Ramos (cell line): ENCODE data around the gene LDLRAD4.
"Not testable (repeated sequence)": the region's sequence is repeated elsewhere in the genome, so short reads cannot be mapped to it uniquely, and the experiment has no call there.

Experiments used
- in situ Hi-C: fragments of 300-500 bp; cut with MboI; formaldehyde crosslinking; loops from one replicate; pipeline ENCODE4 v1.14.3; 2022; ENCODE audit warnings: low sequenced_read_pairs; ENCODE audit not compliant: unreplicated experiment

Gene LDLRAD4

GRCh38 chr18:13587477-13587876, 368.9 kb downstream of the LDLRAD4 start:
- in situ Hi-C loops = no loop called here

GRCh38 chr18:13587937-13588336, 369.4 kb downstream of the LDLRAD4 start:
- in situ Hi-C loops = no loop called here

GRCh38 chr18:13589316-13589715, 370.8 kb downstream of the LDLRAD4 start:
- in situ Hi-C loops = no loop called here

- in situ Hi-C loops = no loop called here
Measured at GRCh38 chr18:13589943-13590342, 371.4 kb downstream of the LDLRAD4 start.

GRCh38 chr18:13592246-13592645, 373.7 kb downstream of the LDLRAD4 start:
- in situ Hi-C loops = no loop called here

GRCh38 chr18:13594551-13594950, 376.0 kb downstream of the LDLRAD4 start:
- in situ Hi-C loops = no loop called here

GRCh38 chr18:13597068-13597467, 378.5 kb downstream of the LDLRAD4 start:
- in situ Hi-C loops = no loop called here

- in situ Hi-C loops = no loop called here
Measured at GRCh38 chr18:13598591-13598990, 380.0 kb downstream of the LDLRAD4 start.

- in situ Hi-C loops = no loop called here
Measured at GRCh38 chr18:13599031-13599430, 380.5 kb downstream of the LDLRAD4 start.

- in situ Hi-C loops = no loop called here
Measured at GRCh38 chr18:13603304-13604019, 384.9 kb downstream of the LDLRAD4 start.

- in situ Hi-C loops = no loop called here
Measured at GRCh38 chr18:13604786-13605185, 386.2 kb downstream of the LDLRAD4 start.

GRCh38 chr18:13605477-13605876, 386.9 kb downstream of the LDLRAD4 start:
- in situ Hi-C loops = no loop called here

GRCh38 chr18:13605901-13606300, 387.3 kb downstream of the LDLRAD4 start:
- in situ Hi-C loops = no loop called here

GRCh38 chr18:13606604-13607254, 388.2 kb downstream of the LDLRAD4 start:
- in situ Hi-C loops = no loop called here

GRCh38 chr18:13608024-13608562, 389.5 kb downstream of the LDLRAD4 start:
- in situ Hi-C loops = not testable (repeated sequence)

GRCh38 chr18:13608791-13609532, 390.4 kb downstream of the LDLRAD4 start:
- in situ Hi-C loops = no loop called here

GRCh38 chr18:13610555-13611141, 392.1 kb downstream of the LDLRAD4 start:
- in situ Hi-C loops = no loop called here

- in situ Hi-C loops = no loop called here
Measured at GRCh38 chr18:13611142-13611600, 392.6 kb downstream of the LDLRAD4 start.

- in situ Hi-C loops = no loop called here
Measured at GRCh38 chr18:13611601-13612195, 393.1 kb downstream of the LDLRAD4 start.
